GM12874 (cell line): ENCODE measurements around the gene FLT1.

Source experiments
- CTCF ChIP-seq: IDR thresholded peaks from 2 replicates; pipeline ENCODE4 v1.5.1; 2011; ENCODE audit warnings: low read depth, mild to moderate bottlenecking, control low read depth, low read length, moderate library complexity; ENCODE audit not compliant: insufficient read depth

The FLT1 gene

GRCh38 chr13:28532388-28533124 is 37.6 kb upstream of the FLT1 start:
- TF ChIP-seq CTCF = 0 out of 2 replicates have a peak, but pooled peaks have one; percentile 7

- no peak for TF ChIP-seq CTCF
Observed at GRCh38 chr13:28531845-28532387, 37.0 kb upstream of the FLT1 start.

GRCh38 chr13:28531077-28531844 is 36.3 kb upstream of the FLT1 start:
- no peak for TF ChIP-seq CTCF

GRCh38 chr13:28530729-28531076 is 35.8 kb upstream of the FLT1 start:
- no peak for TF ChIP-seq CTCF

- no peak for TF ChIP-seq CTCF
Observed at GRCh38 chr13:28529836-28530235, 34.9 kb upstream of the FLT1 start.

GRCh38 chr13:28528848-28529247 is 33.9 kb upstream of the FLT1 start:
- TF ChIP-seq CTCF = no peak

- TF ChIP-seq CTCF = no peak
Observed at GRCh38 chr13:28528388-28528787, 33.5 kb upstream of the FLT1 start.
